ACHN (cell line): Measurements from ENCODE around the gene RASGRP4.
"Not testable (repeated sequence)": the region's sequence is repeated elsewhere in the genome, so short reads cannot be mapped to it uniquely, and the experiment has no call there.

Experiments
- DNase-seq: peaks from one replicate; pipeline ENCODE4 v3.0.0-alpha.2; 2015
- in situ Hi-C: cut with HindIII; loops from 2 replicates; pipeline ENCODE4 v1.10.0; 2017; ENCODE audit warnings: low sequenced_read_pairs, low pct_ligation_motif_present, low pct_unique_long_range_greater_than_20kb

Gene RASGRP4, protein sequence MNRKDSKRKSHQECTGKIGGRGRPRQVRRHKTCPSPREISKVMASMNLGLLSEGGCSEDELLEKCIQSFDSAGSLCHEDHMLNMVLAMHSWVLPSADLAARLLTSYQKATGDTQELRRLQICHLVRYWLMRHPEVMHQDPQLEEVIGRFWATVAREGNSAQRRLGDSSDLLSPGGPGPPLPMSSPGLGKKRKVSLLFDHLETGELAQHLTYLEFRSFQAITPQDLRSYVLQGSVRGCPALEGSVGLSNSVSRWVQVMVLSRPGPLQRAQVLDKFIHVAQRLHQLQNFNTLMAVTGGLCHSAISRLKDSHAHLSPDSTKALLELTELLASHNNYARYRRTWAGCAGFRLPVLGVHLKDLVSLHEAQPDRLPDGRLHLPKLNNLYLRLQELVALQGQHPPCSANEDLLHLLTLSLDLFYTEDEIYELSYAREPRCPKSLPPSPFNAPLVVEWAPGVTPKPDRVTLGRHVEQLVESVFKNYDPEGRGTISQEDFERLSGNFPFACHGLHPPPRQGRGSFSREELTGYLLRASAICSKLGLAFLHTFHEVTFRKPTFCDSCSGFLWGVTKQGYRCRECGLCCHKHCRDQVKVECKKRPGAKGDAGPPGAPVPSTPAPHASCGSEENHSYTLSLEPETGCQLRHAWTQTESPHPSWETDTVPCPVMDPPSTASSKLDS

DNA sequence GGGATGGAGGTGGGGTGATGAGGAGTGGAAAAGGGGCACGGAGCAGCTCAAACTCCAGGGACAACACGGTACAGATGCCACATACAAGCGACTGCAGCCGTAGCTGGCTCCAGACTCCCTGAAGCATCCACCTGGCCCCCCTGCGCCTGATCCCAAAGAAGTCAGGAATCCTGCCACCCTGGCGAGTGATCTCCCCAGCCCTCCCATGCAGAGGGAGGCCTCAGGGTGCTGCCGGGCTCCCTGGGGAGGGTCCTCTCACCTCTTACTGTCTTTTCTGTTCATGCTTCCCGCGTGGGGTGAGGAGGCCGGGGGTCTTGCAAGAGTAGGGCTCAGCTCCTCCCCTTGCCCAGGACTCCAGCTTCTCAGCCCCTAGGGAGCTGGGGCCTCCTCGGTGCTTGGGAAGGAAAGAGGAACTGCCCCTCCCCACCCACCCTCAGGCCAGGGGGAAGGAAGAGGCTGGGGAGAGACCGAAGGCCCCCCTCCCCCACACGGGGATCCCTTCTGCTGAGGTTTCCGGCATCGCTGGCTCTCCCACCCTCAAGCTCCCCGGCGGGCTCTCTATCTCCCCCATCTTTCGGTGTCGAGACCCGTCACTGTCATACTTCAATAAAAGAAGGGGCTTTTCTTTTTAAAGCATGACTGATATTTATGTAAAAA lies at the start of gene RASGRP4:
RASGRP4 (minus strand) TSS at position 410 of the 657 bp plus-strand sequence; CDS start at position 282, 128 bp downstream.
- in situ Hi-C loops: no loop called here
- DNase-seq: no peak

DNA sequence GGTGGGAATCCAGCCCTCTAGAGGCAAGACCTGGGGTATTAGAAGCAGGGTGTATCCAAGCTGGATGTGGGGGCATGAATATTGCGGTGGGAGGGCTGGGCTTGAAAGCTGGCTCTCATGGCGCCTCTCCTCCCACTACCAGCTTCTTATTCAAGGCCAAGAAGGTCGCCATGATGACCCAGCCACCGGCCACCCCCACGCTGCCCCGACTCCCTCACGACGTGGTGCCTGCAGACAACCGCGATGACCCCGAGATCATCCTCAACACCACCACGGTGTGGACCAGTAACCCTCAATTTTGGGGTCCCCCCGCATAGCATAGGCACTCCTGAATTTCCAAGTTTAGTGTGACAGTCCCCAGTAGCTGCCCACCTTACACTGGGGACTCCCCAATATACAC lies 49.2 kb upstream of the RASGRP4 start:
- in situ Hi-C loops: no loop called here
- no peak for DNase-seq

DNA sequence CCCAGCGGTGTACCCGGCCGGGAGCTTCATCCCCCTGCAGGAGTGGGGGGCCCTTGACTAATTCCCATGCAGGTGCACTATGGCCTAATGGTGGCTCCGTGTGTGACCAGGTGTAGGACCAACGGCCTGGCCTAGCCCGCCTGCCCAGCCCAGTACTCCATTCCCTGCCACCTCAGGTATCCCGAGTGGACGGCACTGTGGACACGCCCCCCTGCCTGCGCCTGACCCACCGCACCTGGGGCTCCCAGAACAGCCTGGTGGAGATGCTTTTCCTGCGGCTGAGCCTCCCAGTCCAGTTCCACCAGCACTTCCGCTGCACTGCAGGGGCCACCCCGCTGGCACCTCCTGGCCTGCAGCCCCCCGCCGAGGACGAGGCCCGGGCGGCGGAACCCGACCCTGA lies 47.2 kb upstream of the RASGRP4 start:
- DNase-seq: no peak
- in situ Hi-C loops: no loop called here

DNA sequence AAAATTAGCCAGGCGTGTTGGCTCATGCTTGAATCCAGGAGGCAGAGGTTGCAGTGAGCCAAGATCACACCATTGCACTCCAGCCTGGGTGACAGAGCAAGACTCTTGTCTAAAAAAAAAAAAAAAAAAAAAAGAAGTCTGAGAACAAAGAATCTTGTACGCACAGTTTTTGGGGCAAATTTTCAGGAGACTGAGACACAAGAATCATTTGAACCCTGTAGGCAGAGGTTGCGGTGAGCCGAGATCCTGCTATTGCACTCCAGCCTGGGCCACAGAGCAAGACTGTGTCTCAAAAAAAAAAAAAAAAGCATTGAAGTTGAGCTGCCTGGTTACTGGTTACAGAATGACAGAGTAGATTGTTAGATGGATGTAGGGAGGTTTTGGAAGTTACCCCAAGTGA lies 46.7 kb upstream of the RASGRP4 start:
- DNase-seq, in situ Hi-C loops: not testable (repeated sequence)

DNA sequence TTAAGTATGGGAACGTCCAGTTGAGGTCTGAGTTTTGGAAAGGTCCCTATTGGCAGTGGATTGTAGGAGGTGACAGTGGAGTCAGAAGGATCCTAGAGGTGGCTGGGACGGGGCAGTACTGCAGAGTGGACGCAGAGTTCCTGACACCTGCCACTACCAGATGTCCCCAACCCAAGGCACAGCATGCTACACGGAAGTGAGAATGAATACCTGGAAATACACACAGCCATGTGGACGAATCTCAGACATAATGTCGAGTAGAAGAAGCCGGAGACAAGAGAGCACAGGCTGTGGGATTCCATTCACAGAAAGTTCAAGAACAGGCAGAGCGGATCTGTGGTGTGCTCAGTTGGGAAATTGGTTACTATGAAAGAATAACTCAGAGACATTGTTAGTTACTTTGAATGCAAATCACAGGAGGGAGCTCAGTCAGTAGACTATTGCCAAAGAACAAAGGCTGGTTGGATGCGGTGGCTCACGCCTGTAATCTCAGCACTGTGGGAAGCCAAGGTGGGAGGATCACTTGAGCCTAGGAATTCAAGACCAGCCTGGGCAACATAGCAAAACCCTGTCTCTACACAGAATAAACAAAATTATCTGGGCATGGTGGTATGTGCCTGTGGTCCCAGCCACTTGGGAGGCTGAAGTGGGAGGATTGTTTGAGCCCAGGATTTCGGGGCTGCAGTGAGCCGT lies 44.9 kb upstream of the RASGRP4 start:
- no peak for DNase-seq
- in situ Hi-C loops: no loop called here

DNA sequence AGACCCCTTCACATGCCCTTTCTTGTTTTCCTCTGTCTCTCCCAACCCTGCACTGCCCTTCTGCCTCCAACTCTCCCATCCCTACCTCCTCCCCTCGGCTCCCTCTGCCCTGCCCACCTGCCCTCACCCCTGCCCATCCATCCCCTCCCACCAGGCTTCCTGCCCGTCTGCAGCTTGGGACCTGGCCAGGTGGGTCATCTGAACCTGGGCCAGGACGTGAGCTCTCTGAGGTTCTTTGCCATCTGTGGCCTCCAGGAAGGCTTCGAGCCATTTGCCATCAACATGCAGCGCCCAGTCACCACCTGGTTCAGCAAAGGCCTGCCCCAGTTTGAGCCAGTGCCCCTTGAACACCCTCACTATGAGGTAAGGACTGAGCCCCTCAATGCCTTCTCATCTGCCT lies 43.1 kb upstream of the RASGRP4 start:
- DNase-seq: no peak

DNA sequence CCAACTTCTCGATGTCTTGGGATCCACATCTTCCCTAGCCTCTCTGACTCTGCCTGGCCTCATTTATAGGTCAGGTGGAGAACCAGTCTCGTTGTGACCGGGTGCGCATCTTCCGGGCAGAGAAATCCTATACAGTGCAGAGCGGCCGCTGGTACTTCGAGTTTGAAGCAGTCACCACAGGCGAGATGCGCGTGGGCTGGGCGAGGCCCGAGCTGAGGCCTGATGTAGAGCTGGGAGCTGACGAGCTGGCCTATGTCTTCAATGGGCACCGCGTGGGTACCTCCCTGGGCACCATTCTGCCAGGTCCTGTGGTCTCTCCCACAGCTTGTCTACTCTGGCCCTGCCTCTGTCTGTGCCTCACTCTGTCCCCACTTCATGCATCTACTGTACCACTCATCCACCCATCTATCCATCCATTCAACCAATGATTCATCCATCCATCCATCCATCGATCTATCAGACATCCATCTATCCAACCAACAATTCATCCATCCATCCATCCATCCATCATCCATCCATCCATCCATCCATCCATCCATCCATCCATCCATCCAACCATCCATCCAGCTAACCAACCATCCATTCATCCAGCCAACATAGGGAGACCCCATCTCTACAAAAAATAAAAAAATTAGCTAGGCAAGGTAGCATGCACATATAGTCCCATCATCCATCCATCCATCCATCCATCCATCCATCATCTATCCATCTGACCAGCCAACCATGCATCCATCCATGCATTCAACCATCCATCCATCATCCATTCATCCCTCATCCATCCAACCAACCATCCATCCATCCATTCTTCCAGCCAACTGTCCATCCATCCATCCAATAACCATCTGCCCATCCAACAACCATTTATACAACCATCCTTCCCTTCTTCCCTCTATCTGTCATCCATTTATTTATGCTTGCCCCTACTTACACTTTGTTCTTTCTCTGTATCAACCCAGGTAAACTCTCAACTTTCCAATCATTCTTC lies 41.8 kb upstream of the RASGRP4 start:
- no peak for DNase-seq
- in situ Hi-C loops: no loop called here

More for the DNA sequence above, 43.1 kb upstream of the RASGRP4 start:
- in situ Hi-C loops: no loop called here

DNA sequence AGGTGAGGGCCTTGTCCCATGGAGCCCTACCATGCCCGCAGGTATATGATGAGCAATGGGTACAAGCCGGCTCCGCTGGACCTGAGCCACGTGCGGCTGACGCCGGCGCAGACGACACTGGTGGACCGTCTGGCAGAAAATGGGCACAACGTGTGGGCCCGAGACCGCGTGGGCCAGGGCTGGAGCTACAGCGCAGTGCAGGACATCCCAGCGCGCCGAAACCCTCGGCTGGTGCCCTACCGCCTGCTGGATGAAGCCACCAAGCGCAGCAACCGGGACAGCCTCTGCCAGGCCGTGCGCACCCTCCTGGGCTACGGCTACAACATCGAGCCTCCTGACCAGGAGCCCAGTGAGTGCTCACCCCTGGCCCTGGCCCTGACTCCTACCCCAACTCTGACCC lies 40.0 kb upstream of the RASGRP4 start:
- in situ Hi-C loops: no loop called here

DNA sequence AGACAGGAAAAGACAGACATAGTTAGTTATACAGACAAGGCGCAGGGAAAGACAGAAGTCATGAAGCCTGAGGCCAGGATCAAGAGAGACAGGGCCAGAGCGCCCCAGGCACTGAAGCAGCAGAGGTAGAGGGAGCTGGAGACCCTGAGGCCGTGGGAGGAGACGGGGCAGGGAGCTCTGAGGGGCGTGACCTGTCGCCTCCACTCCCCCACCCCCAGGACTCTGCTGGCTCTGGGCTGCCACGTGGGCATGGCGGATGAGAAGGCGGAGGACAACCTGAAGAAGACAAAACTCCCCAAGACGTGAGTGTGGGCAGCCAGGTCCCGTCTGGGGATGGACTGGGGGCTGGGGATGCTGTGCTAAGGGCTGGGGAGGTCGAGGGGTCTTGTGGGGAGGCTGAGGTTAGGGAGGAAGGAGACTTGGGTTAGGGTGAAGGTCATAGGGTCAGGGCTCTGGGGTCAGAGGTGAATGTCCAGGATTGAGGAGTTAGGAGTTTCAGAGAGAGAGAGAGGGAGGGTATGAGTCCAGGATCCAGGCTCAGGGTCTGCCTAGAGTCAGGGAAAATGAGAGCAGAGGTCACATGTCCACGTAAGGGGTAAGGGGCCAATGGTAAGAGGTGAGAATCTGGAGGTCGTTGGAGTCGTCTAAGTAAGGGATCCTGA lies 38.5 kb upstream of the RASGRP4 start:
- in situ Hi-C loops: no loop called here

More for the DNA sequence above, 40.0 kb upstream of the RASGRP4 start:
- no peak for DNase-seq

DNA sequence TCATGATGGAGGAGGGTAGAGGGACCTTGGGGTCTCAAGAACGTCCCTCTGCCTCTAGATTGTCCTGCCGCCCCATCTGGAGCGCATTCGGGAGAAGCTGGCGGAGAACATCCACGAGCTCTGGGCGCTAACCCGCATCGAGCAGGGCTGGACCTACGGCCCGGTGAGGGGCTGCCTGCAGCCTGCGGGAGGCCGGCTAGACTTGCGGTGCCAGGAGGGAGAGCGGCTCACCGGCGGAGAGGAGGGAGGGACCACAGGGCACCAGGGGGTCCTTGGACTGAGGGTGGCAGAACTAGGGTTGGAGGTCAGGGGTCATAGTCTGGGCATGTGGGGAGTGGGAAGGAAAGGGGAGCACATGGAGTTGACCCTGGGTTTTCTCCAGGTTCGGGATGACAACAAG lies 37.3 kb upstream of the RASGRP4 start:
- DNase-seq: no peak
- in situ Hi-C loops: no loop called here

More for the DNA sequence above, 38.5 kb upstream of the RASGRP4 start:
- no peak for DNase-seq

DNA sequence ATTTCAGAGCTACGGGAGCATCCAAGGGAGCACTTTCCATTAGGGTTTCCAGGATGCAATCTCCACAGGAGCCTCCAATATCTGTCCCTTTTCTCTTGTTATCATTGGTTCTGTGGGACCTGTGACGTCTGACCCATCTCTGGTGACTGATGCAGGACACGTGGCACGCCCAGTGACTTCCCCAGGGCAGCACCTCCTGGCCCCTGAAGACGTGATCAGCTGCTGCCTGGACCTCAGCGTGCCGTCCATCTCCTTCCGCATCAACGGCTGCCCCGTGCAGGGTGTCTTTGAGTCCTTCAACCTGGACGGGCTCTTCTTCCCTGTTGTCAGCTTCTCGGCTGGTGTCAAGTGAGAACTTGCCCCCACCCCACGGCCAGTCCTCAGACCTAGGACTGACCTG lies 33.0 kb upstream of the RASGRP4 start:
- no peak for DNase-seq
- in situ Hi-C loops: no loop called here

DNA sequence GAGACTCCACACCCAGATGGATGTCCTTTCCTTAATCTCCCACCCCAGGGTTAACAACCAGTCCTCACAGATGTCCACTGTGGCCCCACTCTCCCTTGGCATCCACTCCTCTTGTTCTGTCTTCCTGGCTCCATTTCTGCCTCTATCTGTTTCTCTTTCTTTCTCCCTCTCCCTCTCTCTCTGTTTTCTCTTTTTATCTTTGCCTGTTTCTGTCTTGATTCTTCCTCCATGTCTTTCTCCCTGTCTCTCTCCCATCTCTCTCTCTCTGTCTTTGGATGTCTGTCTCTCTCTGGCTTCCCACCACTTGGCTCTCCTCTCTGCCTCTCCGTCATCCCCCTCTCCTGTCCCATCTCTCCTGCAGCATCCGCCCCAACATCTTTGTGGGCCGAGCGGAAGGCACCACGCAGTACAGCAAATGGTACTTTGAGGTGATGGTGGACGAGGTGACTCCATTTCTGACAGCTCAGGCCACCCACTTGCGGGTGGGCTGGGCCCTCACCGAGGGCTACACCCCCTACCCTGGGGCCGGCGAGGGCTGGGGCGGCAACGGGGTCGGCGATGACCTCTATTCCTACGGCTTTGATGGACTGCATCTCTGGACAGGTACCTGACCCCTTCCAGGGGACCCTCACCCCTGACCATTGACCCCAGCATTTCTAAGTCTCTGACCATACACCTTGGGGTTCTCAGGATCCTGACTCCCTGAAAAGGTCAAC lies 31.8 kb upstream of the RASGRP4 start:
- in situ Hi-C loops: no loop called here

DNA sequence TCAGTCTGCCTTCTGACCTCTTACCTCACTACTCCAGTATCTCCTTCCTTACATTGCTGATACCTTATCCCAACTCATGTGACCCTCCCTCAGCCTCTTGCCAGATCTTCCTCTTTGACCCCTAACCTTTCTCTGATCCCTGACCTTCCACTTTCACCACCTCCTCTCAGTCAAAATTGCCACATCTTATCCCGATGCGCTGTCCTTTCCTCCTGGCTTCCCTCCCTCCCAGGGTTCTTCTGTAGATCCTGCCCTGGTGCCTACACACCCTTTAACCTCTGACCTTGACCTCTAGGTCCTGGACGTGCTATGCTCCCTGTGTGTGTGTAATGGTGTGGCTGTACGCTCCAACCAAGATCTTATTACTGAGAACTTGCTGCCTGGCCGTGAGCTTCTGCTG lies 31.2 kb upstream of the RASGRP4 start:
- in situ Hi-C loops: no loop called here
- DNase-seq: no peak

More for the DNA sequence above, 31.8 kb upstream of the RASGRP4 start:
- DNase-seq: no peak

DNA sequence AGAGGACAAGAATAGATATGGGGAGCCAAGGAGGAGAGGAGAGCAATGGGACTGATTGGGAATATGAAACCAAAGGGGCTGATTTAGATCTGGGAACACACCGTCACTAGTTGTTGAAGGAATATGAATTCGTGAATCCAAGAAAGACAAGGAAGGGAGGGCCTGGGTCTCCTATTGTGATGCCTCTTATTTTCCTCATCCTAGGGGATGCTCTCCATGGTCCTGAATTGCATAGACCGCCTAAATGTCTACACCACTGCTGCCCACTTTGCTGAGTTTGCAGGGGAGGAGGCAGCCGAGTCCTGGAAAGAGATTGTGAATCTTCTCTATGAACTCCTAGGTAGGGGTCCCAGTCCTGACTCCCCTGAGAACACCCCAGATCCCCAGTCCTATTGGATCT lies 29.0 kb upstream of the RASGRP4 start:
- in situ Hi-C loops: no loop called here
- peak; percentile 18 for DNase-seq

DNA sequence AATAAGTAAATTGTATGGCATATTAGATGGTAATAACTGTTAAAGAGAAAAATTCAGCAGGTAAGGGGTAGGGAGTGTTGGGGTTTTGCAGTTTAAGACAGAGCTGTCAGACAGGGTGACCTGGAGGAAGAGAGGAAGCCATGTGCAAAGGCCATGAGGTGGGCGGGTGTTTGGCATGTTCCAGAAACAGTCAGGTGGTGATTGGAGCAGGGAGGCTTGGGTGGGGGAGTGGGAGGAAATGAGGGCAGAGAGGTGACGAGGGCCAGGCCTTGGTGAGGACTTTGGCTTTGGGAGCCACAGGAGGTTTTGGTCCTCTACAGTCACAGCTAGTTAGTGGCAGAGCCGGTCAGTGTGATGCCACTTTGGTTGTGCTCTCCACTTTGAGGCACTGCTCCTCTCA lies 27.6 kb upstream of the RASGRP4 start:
- in situ Hi-C loops: no loop called here
- DNase-seq: no peak

DNA sequence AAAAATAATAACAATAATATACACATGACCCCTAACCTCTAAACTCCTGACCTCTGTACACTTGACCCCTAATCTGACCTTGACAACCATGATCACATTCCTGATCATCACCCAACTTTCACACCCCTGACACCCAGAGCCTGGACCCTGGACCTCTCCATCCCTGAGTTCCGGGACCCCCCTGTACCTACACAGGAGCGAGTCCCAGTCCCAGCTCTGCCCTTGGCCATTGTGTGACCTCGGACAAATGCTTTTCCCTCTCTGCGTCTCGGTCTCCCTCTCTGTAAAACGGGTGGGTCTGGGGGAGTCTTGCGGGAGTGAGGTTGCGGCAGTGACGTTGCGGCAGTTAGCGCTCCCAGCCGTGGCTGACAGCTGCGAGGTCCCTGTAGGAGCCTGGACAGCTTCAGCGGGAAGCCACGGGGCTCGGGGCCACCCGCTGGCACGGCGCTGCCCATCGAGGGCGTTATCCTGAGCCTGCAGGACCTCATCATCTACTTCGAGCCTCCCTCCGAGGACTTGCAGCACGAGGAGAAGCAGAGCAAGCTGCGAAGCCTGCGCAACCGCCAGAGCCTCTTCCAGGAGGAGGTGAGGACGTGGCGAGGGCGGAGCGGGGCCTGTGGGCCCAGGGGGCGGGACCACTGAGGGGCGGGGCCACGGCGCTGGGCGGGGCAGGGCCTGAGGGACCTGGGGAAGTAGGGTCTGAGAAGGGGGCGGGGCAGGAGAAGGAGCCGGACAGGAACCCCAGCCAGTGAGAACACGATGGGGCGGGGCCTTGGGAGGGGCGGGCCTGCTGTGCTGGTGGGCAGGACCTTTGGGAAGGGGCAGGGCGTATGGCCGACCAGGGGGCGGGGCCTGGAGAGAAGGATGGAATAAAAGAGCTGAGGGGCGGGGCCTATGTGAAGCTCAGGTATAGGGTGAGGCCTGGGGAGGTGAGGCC lies 26.7 kb upstream of the RASGRP4 start:
- in situ Hi-C loops: no loop called here
- no peak for DNase-seq
